GM10248 (cell line): ENCODE data around the gene TANC1.

Experiments used
- CTCF ChIA-PET: fragments of 300-600 bp; sonication (Branson Sonifier 250); formaldehyde crosslinking; extraction: SDS; loops from one replicate; lab custom pipeline; 2021; ENCODE audit warnings: antibody characterized with exemption; lab: Yijun Ruan, JAX
- POLR2A ChIA-PET: fragments of 350-650 bp; sonication (Branson Sonifier 250); formaldehyde crosslinking; extraction: SDS; loops from one replicate; lab custom pipeline; 2020; ENCODE audit warnings: antibody characterized with exemption; lab: Yijun Ruan, JAX
- DNase-seq: peaks from one replicate; pipeline ENCODE4 v3.0.0; 2012; ENCODE audit errors: extremely low spot score
- CTCF ChIP-seq: IDR thresholded peaks from 2 replicates; pipeline ENCODE4 v1.5.1; 2012; ENCODE audit warnings: mild to moderate bottlenecking, low read depth; ENCODE audit errors: extremely low read depth, missing control alignments, control extremely low read depth

TANC1 gene

GRCh38 chr2:159153463-159153862 lies 185.0 kb downstream of the TANC1 start:
- ChIA-PET CTCF (interaction anchor here (1.0 to 3.9 kb wide), 3 partner anchors 12 to 31 kb away, joined by 4 to 15 read pairs (median 5); no protein-coding TSS in a partner anchor), POLR2A (no interaction called here)
- no peak for TF ChIP-seq CTCF
- no peak for DNase-seq

GRCh38 chr2:159153951-159154350 lies 185.5 kb downstream of the TANC1 start:
- ChIA-PET CTCF (interaction anchor here (1.0 to 1.8 kb wide), 2 partner anchors 12 to 31 kb away, joined by 4 to 5 read pairs; no protein-coding TSS in a partner anchor), POLR2A (no interaction called here)
- TF ChIP-seq CTCF, result no peak
- no peak for DNase-seq

- DNase-seq, result no peak
- no peak for TF ChIP-seq CTCF
- CTCF ChIA-PET, result interaction anchor here (0.9 to 1.8 kb wide), 3 partner anchors 11 to 36 kb away, joined by 3 to 4 read pairs (median 4); no protein-coding TSS in a partner anchor
- POLR2A ChIA-PET, result no interaction called here
Measured at GRCh38 chr2:159154366-159154765, 185.9 kb downstream of the TANC1 start.

- TF ChIP-seq CTCF, result no peak
- POLR2A ChIA-PET, result no interaction called here
- no peak for DNase-seq
- CTCF ChIA-PET, result interaction anchor here (0.9 to 1.8 kb wide), 3 partner anchors 10 to 36 kb away, joined by 3 to 4 read pairs (median 4); no protein-coding TSS in a partner anchor
Measured at GRCh38 chr2:159155320-159155719, 186.9 kb downstream of the TANC1 start.

GRCh38 chr2:159155791-159156190 lies 187.4 kb downstream of the TANC1 start:
- POLR2A ChIA-PET, result no interaction called here
- no peak for DNase-seq
- no peak for TF ChIP-seq CTCF
- CTCF ChIA-PET, result interaction anchor here (1.3 kb wide), 1 partner anchor 16 kb away, joined by 4 read pairs; no protein-coding TSS in a partner anchor

GRCh38 chr2:159156834-159157233 lies 188.4 kb downstream of the TANC1 start:
- no peak for TF ChIP-seq CTCF
- ChIA-PET POLR2A (no interaction called here), CTCF (interaction anchor here (1.1 kb wide), 1 partner anchor 23 kb away, joined by 4 read pairs; no protein-coding TSS in a partner anchor)
- DNase-seq, result no peak
